Endothelial cell of hepatic sinusoid (primary cell): ENCODE data around the gene YEATS4.
"Not testable (repeated sequence)": the region's sequence is repeated elsewhere in the genome, so short reads cannot be mapped to it uniquely, and the experiment has no call there.

ENCODE experiments used
- in situ Hi-C: cut with HindIII; loops from 2 replicates; pipeline ENCODE4 v1.10.0; 2017; ENCODE audit warnings: low sequenced_read_pairs

Gene YEATS4

DNA sequence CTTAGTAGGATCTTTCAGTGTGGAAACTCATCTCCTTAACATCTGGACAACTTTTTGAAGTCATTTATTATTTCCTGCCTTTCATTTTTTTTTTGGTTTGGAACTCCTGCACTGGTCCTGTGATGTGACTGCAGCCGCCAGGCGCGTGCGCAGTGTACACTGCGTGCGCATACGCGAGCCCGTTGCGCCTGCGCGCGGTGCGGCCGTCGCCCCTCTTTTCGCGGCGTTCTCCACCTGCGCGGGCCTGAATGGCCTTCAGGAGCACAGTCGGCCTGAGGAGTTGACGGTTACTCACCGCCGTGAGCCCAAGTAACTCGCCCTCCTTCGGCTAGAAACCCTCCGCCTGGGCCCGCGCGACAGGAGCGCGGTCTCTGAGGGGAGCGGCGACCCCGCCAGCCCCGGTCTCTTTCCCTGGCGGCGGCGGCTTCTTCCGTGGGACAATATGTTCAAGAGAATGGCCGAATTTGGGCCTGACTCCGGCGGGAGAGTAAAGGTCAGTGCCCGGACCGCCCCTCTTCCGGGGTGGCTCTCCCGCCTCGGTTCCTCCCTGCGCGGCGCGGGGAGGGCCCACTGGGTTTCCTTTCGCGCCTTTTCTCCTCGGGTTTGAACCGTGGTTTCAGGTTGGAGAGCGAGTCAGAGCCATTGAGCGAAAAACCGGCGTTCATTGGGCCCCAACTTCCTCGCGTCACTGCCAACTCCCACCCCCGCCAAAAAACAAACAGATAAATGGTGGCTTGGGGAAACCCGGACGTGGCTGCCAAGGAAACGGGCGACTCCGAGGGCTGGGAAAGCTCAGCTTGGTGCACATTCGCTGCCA, at the start of gene YEATS4:
Gene YEATS4 (plus strand): TSS at position 213 of the 817 bp plus-strand sequence. CDS start 230 bp downstream, at position 443.
- in situ Hi-C loops, result no loop called here

DNA sequence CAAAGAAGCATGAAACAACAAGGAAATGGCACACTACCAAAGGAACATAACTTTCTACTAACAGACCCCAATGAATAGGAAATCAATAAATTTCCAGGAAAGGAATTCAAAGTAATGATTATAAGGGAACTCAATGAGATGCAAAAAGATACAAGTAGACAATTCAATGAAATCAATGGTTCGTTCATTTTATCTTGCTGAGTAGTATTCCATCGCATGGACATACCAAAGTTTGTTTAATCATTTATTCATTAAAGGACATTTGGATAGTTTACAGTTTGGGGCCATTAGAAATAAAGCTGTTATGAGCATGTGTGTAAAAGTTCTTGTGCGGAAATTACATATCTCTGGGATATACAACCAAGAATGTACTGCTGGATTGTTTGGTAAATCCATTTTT, 46.3 kb upstream of the YEATS4 start:
- in situ Hi-C loops, result no loop called here

DNA sequence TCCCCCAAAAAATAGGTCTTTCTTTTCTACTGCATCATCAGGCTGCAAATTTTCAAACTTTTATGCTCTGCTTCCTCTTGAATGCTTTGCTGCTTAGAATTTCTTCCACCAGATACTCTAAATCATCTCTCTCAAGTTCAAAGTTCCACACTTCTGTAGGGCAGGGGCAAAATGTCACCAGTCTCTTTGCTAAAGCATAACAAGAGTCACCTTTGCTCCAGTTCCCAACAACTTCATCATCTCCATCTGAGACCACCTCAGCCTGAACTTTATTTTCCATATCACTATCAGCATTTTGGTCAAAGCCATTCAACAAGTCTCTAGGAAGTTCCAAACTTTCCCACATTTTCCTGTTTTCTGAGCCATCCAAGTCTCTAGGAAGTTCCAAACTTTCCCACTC, 42.8 kb upstream of the YEATS4 start:
- in situ Hi-C loops, result not testable (repeated sequence)

DNA sequence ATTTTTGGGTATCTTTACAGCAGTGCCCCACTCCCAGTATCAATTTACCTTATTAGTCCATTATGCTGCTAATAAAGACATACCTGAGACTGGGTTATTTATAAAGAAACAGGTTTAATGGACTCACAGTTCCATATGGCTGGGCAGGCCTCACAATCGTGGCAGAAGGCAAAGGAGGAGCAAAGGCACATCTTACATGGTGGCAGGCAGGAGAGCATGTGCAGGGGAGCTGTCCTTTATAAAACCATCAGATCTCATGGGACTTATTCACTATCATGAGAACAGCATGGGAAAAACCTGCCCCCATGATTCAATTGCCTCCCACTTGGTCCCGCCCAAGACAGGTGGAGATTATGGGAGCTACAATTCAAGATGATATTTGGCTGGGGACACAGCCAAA, 42.3 kb upstream of the YEATS4 start:
- in situ Hi-C loops, result not testable (repeated sequence)

DNA sequence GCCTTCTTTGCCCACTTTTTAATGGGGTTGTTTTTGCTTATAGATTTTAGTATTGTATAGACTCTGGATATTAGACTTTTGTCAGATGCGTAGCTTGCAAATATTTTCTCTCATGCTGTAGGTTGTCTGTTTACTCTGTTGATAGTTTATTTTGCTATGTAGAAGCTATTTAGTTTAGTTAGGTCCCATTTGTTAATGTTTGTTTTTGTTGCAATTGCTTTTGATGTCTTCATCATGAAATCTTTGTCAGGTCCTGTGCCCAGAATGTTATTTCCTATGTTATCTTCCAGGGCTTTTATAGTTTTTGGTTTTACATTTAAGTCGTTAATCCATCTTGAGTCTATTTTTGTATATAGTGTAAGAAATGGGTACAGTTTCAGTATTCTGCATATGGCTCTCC, 41.3 kb upstream of the YEATS4 start:
- in situ Hi-C loops, result no loop called here

DNA sequence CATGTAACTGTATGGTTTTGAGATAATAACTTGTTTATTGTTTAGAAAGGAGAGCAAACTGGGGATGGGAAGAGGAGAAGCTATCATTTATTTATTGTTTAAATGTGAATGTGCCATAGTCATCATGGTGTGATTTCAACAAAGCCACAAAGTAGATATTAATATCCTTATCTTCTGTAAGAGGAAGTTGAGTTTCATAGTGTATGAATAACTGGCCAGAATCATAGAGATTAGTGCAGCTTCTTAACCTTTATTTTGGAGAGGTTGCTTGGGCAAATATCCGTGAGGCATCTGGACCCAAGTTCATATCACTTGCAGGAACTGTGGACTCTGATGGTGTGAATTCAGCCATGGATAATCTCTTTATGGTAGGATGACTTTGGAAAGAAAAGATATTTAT, 38.2 kb upstream of the YEATS4 start:
- in situ Hi-C loops, result no loop called here

DNA sequence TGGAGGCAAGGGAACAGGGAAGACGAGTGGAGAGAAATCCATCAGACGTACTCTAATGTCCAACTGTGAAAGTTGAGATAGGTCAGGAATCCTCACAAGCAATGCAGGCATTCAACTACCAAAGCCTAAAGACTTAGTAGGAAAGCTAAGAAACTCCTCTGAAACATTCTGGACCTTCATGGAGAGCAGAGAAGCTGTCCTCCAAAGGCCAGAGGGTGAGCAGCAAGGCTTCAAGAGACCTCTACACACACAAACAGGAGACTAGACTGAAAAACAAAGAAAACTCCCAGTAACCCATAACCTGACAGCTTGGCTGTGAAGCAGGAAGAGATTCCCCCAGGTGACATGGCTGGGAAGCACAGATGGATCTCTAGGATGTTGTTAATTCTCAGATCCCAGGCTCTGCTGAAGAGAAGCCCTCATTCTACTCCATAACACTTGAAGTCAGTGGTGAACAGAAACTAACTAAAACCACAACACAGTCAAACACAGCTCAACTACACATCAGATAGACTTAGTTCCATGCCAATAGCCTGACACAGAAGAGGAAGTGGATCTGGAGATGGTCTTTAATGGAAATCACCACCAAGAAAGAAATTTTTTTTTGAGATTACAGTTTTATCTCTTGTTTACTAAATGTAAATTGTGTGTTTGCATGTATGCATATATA, 34.6 kb upstream of the YEATS4 start:
- in situ Hi-C loops, result no loop called here

DNA sequence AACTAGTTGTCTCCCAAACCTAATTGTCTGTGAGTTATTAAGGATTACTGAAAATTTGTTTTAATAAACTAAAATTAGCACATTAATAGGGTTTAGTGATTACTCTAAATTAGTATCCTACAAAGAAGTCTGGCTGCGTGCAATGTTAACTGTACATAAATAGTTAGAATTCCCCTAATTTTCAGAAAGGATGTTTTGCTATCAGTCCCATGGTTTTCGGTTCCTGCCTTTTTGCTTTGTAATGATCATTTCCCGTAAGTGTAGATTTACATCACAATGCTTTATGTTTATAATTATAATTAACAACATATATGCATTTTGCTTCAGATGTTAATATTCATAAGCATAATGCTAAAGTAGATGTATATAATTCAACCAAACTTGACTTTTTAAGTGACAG, 31.1 kb upstream of the YEATS4 start:
- in situ Hi-C loops, result no loop called here

DNA sequence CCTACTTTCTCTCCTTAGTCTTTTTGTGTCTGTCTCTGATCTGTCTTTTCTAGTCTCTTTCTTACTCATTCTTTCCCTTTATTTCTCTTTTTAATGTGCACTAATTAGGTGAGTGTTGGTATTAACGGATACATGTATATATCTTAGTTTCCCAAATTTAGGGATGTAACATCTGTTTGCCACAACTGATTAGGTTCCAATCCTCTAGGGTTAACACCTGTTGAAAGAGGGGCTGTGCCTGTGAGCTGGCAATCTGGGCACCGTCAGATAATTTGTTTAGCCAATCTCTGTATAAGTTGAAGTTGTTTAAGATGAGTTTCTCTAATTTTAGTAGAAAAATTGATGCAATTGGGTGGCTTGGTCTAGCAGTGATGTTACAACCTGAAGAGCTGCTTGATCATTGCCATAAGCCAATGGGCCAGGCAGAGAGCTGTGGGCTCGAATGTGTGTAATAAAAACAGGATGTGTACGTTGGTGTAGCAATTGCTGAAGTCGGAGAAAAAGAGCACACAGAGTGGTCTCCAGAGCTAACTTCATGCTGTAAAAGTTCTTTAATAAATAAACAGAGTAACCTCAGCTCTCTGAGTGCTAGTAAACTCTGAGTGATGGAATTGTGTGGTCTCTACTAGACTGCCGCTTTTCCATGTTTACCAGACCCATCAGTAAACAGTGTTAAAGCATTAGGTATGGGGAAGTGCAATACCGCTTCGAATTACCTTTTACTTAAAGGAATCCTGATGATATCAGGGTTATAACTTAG, 29.7 kb upstream of the YEATS4 start:
- in situ Hi-C loops, result no loop called here

DNA sequence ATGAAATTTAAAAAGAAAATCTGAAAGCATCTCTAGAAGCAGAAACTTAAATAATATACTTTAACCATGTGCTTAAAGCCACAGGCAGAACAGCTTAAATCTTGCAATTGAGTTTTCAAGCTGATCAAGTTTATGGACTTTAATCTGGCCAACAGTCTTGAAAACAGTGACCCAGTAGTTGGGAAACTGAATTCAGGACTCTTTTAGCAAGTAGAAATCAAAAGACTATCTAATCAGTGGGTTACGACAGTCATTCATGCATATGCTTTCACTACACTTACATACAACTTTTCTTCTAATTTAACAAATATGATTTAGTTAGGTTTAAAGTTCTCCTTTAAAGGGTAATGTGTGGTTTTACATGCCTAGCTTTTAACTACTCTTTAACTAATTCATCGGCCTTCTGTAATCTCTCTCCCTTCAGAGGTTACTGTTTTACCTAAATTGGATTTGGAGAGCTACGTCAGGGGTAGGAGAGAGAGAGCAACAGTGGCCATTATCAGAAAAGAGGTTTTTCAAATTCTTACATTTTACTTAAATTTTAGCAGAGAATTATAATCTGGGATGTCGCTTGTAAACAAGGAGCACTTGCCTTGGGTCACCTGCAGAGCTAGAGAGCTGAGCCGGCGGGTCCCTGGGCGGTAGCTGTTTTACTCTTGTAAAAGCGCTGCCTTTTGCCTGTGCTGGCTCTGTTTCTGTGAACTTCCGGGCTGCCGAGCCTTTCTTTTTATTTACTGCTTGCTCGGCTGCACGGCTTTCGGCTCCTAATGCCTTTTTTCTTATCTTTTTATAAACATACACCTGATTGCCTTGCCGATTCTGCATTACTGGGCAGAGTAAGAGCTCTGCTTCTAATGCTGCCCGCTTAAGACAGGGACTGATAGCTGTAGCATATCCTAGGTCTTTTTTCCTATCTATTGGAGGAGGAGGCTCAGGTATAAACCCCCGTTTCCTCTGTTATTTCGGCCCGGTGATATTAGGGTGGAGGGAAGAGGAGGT, 28.8 kb upstream of the YEATS4 start:
- in situ Hi-C loops, result no loop called here

DNA sequence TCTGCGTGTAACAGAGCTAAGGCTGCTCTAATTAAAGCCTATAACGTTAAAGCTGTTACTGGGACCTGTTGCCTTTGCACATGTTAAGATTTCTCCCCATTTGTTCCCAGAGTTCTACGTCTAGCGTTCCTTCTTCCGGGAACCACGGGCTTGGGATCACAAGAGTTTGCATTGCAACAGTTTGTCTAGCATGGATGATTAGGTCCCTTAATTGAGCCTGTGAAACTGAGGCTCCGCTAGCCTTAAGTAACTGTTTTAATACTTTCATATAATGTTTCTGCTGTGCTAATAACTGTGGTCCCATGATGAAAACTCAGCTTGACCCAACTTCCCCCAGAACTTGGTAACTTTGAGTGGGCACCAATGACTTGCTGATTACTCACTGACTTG, 28.0 kb upstream of the YEATS4 start:
- in situ Hi-C loops, result no loop called here

DNA sequence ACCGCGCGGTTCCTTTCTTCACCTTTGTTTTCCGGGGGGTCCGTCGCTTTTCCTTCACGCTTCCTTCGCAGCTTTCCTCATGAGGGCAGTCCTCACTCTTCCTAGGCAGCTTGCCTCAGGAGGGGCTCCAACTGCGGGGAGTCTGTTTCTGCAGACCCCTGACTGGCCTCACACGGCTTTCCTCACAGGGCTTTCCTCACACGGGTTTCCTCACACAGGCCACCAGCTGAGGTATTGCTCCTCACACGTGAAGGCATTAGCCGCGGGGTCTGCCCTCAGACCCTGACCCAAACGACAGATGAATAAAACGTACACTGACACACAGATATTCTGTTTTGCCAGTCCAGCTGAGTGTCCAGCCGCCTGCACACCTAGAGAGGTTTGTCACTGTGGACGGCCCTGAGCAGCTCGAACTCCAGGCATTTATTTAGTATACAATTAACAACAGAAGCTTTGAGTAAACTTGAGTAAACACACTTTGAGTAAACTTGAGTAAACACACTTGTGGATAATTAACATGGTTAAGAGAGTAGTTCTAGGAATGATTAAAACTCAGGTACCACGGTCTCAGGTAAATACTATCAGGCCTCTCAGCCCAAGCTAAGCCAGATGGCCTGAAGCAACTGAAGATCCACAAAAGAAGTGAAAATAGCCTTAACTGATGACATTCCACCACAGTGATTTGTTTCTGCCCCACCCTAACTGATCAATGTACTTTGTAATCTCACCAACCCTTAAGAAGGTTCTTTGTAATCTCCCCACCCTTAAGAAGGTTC, 27.4 kb upstream of the YEATS4 start:
- in situ Hi-C loops, result no loop called here

DNA sequence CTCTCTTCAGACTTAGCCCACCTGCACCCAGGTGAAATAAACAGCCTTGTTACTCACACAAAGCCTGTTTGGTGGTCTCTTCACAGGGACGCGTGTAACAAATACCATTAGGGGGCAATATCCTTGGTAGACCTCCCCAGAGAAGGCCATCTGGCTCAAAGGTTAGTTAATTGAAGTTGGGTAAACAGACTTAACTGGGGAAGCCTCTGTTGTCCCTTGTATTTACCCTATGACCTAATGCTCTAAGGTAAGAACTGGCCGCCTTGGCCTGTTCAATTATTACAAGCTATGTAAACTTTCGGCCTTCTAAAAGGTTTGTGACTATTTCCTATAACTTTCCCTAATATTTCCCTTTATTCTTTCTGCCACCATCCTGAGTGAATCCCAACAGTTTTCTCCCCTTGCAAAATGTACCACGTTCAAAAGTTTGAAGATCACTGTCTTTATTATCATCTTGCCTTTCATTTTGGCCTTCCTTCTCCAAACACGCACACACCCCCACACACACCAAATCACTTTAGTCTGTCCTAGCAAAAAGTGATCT, 26.7 kb upstream of the YEATS4 start:
- in situ Hi-C loops, result no loop called here

DNA sequence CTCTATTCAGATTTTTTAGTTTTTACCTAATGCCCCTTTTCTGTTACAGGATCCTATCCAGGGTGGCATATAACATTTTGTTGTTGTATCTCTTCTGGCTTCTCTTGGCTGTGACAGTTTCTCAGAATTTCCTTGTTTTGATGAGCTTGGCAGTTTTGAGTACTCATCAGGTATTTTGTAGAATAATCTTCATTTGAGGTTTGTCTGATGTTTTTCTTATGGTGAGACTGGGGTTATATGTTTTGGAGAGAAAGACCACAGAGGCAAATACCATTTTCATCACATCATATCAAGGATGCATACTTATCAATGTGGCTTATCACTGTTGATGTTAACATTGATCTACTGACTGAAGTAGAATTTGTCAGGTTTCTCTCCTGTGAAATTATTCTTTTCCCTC, 25.4 kb upstream of the YEATS4 start:
- in situ Hi-C loops, result no loop called here

DNA sequence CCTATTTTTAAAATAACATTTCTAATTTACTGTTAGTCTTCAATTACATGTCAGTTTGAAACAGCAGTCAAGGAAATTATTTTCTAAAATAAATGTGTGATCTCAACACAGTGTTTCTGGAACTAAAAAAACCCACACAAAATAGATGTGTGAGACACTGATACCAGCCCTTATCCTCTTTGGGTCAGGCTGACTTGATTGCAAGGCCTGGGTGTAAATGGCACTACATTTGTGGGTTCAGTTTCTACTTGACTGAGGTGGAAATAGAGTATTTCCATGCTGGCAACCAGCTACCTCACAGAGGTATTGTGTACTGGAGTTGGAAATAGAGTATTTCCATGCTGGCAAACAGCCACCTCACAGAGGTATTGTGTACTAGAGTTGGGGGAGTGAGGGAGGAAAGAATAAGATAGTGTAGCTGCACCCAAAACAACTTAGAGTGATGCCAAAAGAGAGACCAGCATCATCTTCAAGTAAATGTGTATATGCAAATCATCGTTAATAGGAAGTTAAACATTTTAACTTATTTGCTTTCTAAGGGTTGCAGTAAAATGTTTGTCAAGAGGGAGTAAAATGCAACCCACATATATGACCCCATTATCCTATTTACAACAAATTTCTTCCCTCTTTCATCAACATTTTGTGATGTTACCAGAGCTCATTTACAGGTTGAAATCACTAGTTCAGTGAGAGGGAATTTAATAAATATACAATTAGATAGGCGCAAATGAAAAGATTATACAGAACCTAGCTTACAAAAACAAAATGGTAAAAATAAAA, 22.0 kb upstream of the YEATS4 start:
- in situ Hi-C loops, result no loop called here

DNA sequence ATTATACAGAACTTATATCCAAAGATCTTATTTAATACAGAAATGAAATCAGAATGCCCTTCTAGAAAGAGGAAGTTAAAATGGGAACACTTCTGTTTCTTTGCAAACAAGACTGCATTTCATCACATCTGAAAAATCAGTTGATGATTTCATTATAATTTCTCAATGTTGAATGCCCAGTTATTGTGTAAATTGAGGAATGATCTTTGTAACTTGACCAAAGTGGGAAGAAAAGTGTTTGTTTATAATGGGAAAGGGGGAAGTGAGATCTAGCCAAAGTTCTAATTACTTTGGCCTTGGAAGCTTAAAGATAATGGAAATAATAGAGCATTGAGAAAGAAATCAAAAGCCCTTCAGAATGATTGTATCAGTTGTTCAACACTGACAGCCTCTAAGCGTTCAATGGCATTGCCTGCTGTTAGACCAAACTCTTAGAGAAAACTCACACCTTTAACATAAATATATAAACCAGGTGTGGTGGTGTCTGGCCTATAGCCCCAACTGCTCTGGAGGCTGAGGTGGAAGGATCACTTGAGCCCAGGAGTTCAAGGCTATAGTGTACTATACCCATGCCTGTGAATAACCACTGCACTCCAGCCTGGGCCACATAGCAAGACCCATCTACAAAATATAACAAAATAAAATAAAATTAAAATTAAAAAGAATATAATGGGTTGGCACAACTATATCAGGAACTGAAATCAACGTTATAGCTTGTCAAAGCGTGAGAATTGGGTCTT, 21.3 kb upstream of the YEATS4 start:
- in situ Hi-C loops, result no loop called here

DNA sequence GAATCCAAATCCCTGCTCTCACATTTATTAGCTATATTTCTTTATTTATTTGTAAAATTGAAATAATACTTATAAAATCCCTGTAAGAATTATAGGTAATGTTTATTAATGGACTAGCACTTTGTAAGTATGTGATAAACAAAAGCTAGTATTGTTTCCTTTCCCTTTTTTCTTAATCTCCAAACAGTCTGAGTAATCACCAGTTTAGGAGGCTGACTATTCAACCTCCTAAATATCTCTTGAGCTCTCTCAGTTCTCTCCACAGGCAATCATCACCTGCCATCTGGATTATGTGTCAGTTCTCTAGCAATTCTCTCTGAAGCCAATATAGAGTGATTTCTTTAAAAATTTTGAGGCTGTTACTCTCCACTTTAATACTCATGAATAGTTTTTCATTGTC, 20.6 kb upstream of the YEATS4 start:
- in situ Hi-C loops, result no loop called here

DNA sequence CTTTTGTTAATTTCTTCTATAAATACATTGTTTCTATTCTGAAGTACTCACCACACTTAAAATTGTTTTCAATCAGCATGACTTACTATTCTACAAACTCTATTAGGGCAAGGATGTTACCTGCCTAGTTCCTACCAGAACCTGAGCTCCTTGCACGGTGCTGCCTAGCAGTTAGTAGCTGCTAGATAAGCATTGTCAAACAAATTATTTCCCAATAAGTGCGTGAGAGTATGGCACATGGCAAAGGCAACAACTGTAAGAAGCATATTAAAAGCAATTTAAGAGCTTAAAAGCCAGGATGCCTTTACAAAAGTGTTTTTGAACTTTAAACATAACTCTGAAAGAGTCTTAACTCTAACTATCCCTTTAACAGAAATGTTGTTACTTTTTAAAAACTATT, 19.5 kb upstream of the YEATS4 start:
- in situ Hi-C loops, result no loop called here
